SHP77 (cell line): ENCODE results near the gene TRIM24.

ENCODE experiments used
- DNase-seq, 2 experiments: peaks; one replicate each; lab custom pipeline; 2025; lab: John Stamatoyannopoulos, UW

Gene TRIM24

GRCh38 chr7:138538997-138539644 lies 79.1 kb downstream of the TRIM24 start:
- DNase-seq, result no peak

DNA sequence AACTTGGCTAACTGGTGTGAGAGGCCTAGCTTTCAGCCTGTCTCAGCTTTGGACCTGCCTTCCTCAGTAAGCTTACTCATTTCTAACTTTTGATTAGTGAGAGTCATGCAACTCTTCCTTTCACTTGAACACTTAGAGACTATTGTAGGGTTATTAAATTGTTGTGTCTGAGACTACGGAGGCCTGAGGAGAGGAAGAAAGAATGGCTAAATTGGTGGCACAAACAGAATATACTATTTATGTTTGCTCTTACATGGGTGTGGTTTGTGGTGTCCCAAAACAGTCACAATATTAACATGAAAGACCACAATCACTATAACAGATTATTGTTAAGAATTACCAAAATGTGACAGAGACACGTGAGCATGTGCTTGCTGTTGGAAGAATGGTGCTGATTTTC lies 82.1 kb downstream of the TRIM24 start:
- no peak for DNase-seq

- DNase-seq, result no peak
Measured at GRCh38 chr7:138543739-138544138, 83.7 kb downstream of the TRIM24 start.

GRCh38 chr7:138545123-138545522 lies 85.1 kb downstream of the TRIM24 start:
- no peak for DNase-seq

DNA sequence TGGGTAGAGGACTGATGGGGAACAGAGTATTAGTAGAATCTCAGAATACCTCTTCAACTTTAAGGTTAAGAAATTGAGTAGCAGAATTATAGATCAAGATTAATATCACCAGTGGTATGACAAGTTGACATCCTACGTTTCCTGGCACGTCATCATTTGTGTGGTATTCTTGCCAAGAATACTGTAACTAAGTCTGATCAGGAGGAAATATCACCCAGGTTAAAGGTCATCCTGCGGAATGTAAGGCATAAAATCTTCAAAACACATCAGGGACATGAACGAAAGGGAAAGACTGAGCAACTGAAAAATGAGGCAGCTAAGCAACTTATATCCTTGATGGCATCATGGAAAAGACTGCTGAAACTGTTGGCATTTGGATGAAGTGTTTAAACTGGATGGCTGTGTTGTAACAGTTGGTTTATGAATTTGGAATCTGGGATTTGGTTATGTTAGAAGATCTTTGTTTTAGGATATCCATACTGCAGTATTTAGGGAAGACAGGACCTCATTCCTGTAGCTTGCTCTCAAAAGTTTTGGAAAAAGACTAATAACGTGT lies 86.1 kb downstream of the TRIM24 start:
- DNase-seq, result no peak

- DNase-seq, result no peak
Measured at GRCh38 chr7:138546829-138547228, 86.8 kb downstream of the TRIM24 start.

- DNase-seq, result no peak
Measured at GRCh38 chr7:138549082-138549481, 89.0 kb downstream of the TRIM24 start.

GRCh38 chr7:138550337-138550736 lies 90.3 kb downstream of the TRIM24 start:
- DNase-seq, result no peak

GRCh38 chr7:138551102-138551501 lies 91.0 kb downstream of the TRIM24 start:
- DNase-seq, result no peak

DNA sequence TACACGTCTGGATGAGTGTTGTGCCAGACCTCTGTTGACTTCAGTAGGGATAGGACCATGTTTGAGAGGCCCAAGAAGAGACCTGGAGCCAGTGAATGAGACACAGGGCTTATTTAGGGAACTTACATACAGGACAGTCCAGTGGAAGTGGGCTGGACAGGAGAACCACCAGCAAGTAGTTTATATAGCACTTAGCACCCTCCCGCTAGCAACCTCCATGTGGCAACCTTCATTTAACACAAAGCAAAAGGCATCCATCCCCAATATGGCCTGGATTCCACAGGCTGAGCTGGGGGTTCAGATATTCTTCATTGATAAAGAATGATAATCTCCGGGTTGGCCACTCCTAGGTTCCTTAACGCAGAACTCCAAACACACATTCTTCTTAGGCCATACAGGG lies 93.7 kb downstream of the TRIM24 start:
- DNase-seq, result no peak

- DNase-seq, result no peak
Measured at GRCh38 chr7:138554674-138555073, 94.6 kb downstream of the TRIM24 start.

DNA sequence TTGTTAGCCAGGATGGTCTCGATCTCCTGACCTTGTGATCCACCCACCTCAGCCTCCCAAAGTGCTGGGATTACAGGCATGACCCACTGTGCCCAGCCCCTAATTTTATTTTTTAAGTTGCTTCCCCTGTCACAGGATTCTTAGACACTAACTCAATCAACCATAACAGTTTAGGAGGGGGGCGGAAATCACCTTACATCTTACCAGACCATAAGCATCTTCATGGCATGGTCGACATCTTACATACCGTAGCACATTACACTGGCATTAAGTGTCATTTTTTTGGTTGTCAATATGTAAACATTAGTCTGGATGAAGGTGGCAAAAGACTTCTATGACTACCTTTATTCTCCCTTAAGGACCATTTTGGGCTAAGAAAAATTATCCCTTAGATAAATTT lies 95.6 kb downstream of the TRIM24 start:
- DNase-seq, result no peak

DNA sequence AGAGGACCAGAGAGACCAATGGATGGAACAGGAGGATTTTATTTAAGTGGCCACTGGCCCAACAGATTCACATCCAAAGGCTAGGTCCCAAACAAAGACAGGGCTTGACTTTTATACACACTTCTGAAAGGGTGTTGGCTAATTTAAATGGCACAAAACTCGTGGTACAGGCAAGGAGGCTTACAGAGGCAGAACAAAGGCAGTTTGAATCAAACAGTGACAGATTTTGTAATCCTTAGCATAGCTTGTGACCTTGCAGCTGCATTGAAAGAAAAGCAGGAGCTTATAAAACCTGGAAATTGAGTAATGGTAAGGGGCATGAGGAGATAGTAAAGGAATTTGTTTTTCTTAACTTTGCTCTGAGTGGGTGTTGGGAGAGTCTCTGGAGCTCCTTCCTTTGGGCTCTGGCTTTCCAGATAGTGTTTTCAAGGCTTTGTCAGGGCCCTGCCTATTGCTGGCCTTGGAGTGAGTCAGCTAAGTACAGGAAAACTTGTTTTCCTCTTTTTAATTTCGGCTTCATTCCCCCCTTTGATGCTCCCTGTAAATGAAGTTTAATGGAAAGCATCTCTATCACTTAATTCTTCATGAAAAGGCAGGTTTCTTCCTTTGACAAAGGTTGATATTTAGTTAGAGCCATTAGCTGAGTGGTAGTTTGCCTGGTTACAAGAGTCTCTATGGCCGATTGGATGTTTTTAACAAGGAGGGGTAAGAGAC lies 96.9 kb downstream of the TRIM24 start:
- DNase-seq, result no peak

- no peak for DNase-seq
Measured at GRCh38 chr7:138559448-138559847, 99.4 kb downstream of the TRIM24 start.

DNA sequence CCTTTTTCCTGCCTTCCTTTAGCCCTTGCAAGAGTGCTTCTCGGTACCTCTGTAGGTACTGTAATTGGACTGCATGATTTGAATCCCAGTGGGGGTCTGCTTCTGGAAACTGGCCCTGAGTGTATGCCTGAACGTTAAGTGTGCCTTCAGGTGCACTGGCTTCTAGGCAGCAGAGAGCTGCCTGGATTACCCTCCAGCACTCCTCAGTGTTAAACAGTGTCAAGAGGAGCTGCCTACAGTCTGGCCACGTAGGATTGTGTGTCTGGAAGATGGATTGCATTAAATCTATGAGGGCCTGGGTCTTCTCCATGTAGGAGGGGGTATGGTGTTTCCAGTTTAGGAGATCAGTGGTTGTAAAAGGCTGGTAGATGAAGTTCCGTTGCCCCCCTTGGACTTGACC lies 103.7 kb downstream of the TRIM24 start:
- no peak for DNase-seq

GRCh38 chr7:138564365-138564764 lies 104.3 kb downstream of the TRIM24 start:
- DNase-seq, result no peak

GRCh38 chr7:138565071-138565450 lies 105.0 kb downstream of the TRIM24 start:
- no peak for DNase-seq

DNA sequence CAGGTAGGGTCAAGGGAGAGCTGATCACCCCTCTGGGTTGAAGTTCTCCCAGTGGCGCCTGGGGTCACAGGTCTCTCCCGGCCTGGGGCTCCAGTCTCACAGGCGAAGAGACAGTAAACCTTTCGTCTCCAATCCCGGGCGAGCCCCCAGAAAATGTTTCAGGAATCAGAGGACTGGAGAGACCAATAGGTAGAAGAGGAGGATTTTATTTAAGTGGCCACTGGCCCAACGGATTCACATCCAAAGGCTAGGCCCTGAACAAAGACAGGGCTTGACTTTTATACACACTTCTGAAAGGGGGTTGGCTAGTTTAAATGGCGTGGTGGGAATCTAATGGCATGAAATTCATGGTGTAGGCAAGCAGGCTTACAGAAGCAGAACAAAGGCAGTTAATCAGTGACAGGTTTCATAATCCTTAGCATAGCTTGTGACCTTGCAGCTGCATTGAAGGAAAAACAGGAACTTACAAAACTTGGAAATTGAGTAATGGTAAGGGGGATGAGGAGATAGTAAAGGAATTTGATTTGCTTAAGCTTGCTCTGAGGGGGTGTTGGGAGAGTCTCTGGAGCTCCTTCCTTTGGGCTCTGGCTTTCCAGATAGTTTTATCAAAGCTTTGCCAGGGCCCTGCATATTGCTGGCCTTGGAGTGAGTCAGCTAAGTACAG lies 105.5 kb downstream of the TRIM24 start:
- no peak for DNase-seq

GRCh38 chr7:138568655-138569054 lies 108.6 kb downstream of the TRIM24 start:
- no peak for DNase-seq

DNA sequence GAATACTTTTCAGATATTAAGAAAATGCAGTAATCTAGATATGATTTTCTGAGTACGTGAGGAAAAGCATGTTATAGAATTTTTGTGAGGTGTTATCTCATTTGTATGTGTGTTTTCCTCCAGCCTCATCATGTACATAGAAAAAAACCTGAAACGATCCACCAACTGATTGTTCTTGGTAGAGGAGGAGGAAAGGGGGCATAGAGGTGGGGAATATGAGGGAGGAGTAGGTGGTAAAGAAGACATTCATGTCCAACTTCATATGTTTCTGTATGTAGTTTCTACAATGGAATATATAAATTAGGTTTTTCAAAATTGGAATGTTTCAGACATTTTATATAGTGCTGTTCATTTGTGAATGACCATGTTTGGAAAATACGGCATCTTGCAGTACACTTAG lies 109.4 kb downstream of the TRIM24 start:
- no peak for DNase-seq

GRCh38 chr7:138570715-138571114 lies 110.7 kb downstream of the TRIM24 start:
- DNase-seq, result no peak

DNA sequence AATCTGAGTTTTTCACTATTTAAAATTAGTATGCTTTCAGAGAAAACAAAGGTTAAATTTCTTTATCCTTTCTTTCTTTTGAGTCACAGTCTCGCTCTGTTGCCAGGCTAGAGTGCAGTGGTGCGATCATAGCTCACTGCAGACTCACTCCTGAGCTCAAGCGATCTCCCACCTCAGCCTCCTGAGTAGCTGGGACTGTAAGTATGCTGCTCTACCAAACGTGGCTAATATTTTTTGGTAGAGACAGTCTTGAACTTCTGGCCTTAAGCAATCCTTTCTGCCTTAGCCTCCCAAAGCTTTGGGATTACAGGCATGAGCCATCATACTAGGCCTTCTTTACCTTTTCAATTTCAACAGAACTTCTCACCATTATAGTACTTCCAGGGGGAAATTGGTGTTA lies 113.7 kb downstream of the TRIM24 start:
- DNase-seq, result no peak

DNA sequence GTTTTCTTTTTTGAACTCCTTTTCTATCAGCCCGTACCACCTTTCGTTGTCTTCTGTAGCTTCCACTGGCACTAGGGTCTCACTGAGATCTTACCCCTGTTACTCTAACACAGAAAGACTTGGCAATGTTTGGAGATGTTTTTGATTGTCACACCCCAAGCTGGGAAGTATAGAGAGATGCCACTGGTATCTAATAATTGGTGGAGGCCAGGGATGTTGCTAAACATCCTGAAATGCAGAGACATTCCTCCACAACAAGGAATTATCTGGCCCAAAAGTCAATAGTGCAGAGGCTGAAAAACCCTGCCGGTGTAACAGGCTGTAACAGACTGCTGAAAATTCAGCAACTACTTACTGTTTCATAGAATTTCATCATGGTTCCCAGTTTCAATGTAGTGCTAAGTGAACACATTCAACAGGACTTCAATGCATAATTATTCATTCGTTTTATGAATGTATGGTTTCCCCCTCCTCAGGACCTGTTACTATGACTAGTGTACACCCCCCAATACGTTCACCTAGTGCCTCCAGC lies 115.9 kb downstream of the TRIM24 start:
- no peak for DNase-seq
